Umbilical cord (tissue), 2 donors: ENCODE data around the gene RAC3. TPM values are rescaled to one million over a fixed set of nuclear protein-coding genes. Genes with fewer than 3 reads are reported as not detected.
"Not testable (repeated sequence)": the region's sequence is repeated elsewhere in the genome, so short reads cannot be mapped to it uniquely, and the experiment has no call there.

ENCODE experiments used
- DNase-seq: peaks from one replicate; pipeline ENCODE4 v3.0.0-alpha.2; 2015; ENCODE audit warnings: low spot score
- total RNA-seq: library from RNA; depleted of rRNA; stranded (reverse); fragments of >200 nt; gene quantifications from one replicate; pipeline ENCODE4 v1.2.3, GENCODE V29; 2014; ENCODE audit warnings: low replicate concordance; ENCODE audit not compliant: insufficient read depth

The RAC3 gene
- total RNA-seq, 1 donor from 2014 or later = 8.7 TPM

GRCh38 chr17:82022981-82023446 is 8.5 kb upstream of the RAC3 start, which contains the start of gene LRRC45:
Gene LRRC45 (plus strand): TSS chr17:82023305. CDS start chr17:82023644, 339 bp downstream.
- DNase-seq = peak; percentile 100

GRCh38 chr17:82023447-82024241 is 7.8 kb upstream of the RAC3 start:
- DNase-seq = no peak

GRCh38 chr17:82024859-82025258 is 6.6 kb upstream of the RAC3 start:
- no peak for DNase-seq

- no peak for DNase-seq
These were observed 5.9 kb upstream of the RAC3 start for GRCh38 chr17:82025401-82026107.

- DNase-seq = no peak
These were observed 3.2 kb upstream of the RAC3 start for GRCh38 chr17:82028246-82028645.

GRCh38 chr17:82028966-82029365 is 2.5 kb upstream of the RAC3 start:
- DNase-seq = no peak

- DNase-seq = no peak
These were observed 2.1 kb upstream of the RAC3 start for GRCh38 chr17:82029391-82029790.

GRCh38 chr17:82029990-82030469 is 1.4 kb upstream of the RAC3 start:
- DNase-seq = no peak

- DNase-seq = peak; percentile 78
These were observed 792 bp upstream of the RAC3 start for GRCh38 chr17:82030470-82031302.

GRCh38 chr17:82031885-82032627 is 578 bp downstream of the RAC3 start:
- DNase-seq = no peak

- no peak for DNase-seq
These were observed 2.0 kb downstream of the RAC3 start for GRCh38 chr17:82033359-82034085.

- no peak for DNase-seq
These were observed 3.0 kb downstream of the RAC3 start for GRCh38 chr17:82034371-82035011.

GRCh38 chr17:82035488-82035887 is 4.0 kb downstream of the RAC3 start:
- DNase-seq = no peak

GRCh38 chr17:82035956-82036633 is 4.6 kb downstream of the RAC3 start:
- no peak for DNase-seq

GRCh38 chr17:82036634-82037091 is 5.2 kb downstream of the RAC3 start:
- DNase-seq = no peak

- peak; percentile 98 for DNase-seq
These were observed 5.8 kb downstream of the RAC3 start, which contains the start of gene DCXR for GRCh38 chr17:82037092-82037888. Gene DCXR (minus strand): TSS chr17:82037697. CDS start chr17:82037682, 15 bp downstream.

GRCh38 chr17:82037889-82038195 is 6.4 kb downstream of the RAC3 start:
- no peak for DNase-seq

- DNase-seq = not testable (repeated sequence)
These were observed 7.4 kb downstream of the RAC3 start for GRCh38 chr17:82038796-82039409.
